Stimulated activated memory B cell treated with anti-CD40 and anti-IgM and Interleukin-4, amounts not matched to agents 10 μg/mL and 1 μg/mL and 100 μg/mL, for 72 hours (primary cell): ENCODE data around the gene DNAJA1.
A peak's percentile ranks its signal among the peaks of the same experiment; 100 is the strongest.

ENCODE experiments used
- ATAC-seq: fragments of 150-1000 bp; cut with Tn5 transposase; 2 replicates; pipeline ENCODE4 v1.10.0; 2021
- H3K27ac Mint-ChIP-seq: one replicate; pipeline ENCODE4 v1.8.0; 2022; ENCODE audit warnings: mild to moderate bottlenecking, mixed read lengths
- H3K27me3 Mint-ChIP-seq: one replicate; pipeline ENCODE4 v1.8.0; 2022; ENCODE audit warnings: mixed read lengths
- H3K36me3 Mint-ChIP-seq: one replicate; pipeline ENCODE4 v1.8.0; 2022; ENCODE audit warnings: mixed read lengths
- H3K4me1 Mint-ChIP-seq: one replicate; pipeline ENCODE4 v1.8.0; 2022; ENCODE audit warnings: mixed read lengths
- H3K4me3 Mint-ChIP-seq: one replicate; pipeline ENCODE4 v1.8.0; 2022; ENCODE audit warnings: mild to moderate bottlenecking, moderate library complexity, mixed read lengths
- H3K9me3 Mint-ChIP-seq: one replicate; pipeline ENCODE4 v1.8.0; 2022; ENCODE audit warnings: mixed read lengths

The DNAJA1 gene

GRCh38 chr9:33019797-33020196, 5.3 kb upstream of the DNAJA1 start:
- H3K4me1 Mint-ChIP-seq = peaks cover 38% of the 10 kb centered on the region
- ATAC-seq = no peak
- H3K36me3 Mint-ChIP-seq = peaks cover 16% of the 10 kb centered on the region
- no peak overlapping the region for H3K27ac Mint-ChIP-seq
- H3K27me3 Mint-ChIP-seq = no peaks in the 10 kb centered on the region
- no peak overlapping the region for H3K4me3 Mint-ChIP-seq
- no peaks in the 10 kb centered on the region for H3K9me3 Mint-ChIP-seq

- H3K27me3 Mint-ChIP-seq = no peaks in the 10 kb centered on the region
- no peak for ATAC-seq
- peak overlapping the region; percentile 48 for H3K27ac Mint-ChIP-seq
- H3K9me3 Mint-ChIP-seq = no peaks in the 10 kb centered on the region
- no peak overlapping the region for H3K4me3 Mint-ChIP-seq
- peaks cover 53% of the 10 kb centered on the region for H3K4me1 Mint-ChIP-seq
- H3K36me3 Mint-ChIP-seq = peaks cover 32% of the 10 kb centered on the region
These were observed 2.8 kb upstream of the DNAJA1 start for GRCh38 chr9:33022303-33022702.

GRCh38 chr9:33022755-33023154, 2.3 kb upstream of the DNAJA1 start:
- H3K27ac Mint-ChIP-seq = no peak overlapping the region
- peak overlapping the region; percentile 54 for H3K4me3 Mint-ChIP-seq
- no peak for ATAC-seq
- H3K27me3 Mint-ChIP-seq = no peaks in the 10 kb centered on the region
- H3K9me3 Mint-ChIP-seq = no peaks in the 10 kb centered on the region
- peaks cover 54% of the 10 kb centered on the region for H3K4me1 Mint-ChIP-seq
- H3K36me3 Mint-ChIP-seq = peaks cover 33% of the 10 kb centered on the region

GRCh38 chr9:33023661-33024060, 1.4 kb upstream of the DNAJA1 start:
- ATAC-seq = no peak
- Mint-ChIP-seq H3K4me3 (peak overlapping the region; percentile 88), H3K9me3 (no peaks in the 10 kb centered on the region), H3K4me1 (peaks cover 63% of the 10 kb centered on the region), H3K27me3 (no peaks in the 10 kb centered on the region), H3K27ac (peak overlapping the region; percentile 90), H3K36me3 (peaks cover 40% of the 10 kb centered on the region)

GRCh38 chr9:33024126-33024965, 727 bp upstream of the DNAJA1 start:
- peaks cover 44% of the 10 kb centered on the region for H3K36me3 Mint-ChIP-seq
- ATAC-seq = peak; percentile 5
- H3K9me3 Mint-ChIP-seq = no peaks in the 10 kb centered on the region

GRCh38 chr9:33025572-33026342, 684 bp downstream of the DNAJA1 start:
- ATAC-seq = peak; percentile 70
- no peaks in the 10 kb centered on the region for H3K27me3 Mint-ChIP-seq

More at GRCh38 chr9:33024126-33024965, 727 bp upstream of the DNAJA1 start:
- Mint-ChIP-seq H3K4me3 (peak overlapping the region; percentile 88), H3K4me1 (peaks cover 68% of the 10 kb centered on the region), H3K27ac (peak overlapping the region; percentile 90), H3K27me3 (no peaks in the 10 kb centered on the region)

GRCh38 chr9:33029231-33029786, 4.2 kb downstream of the DNAJA1 start:
- Mint-ChIP-seq H3K27ac (no peak overlapping the region), H3K27me3 (no peaks in the 10 kb centered on the region), H3K9me3 (no peaks in the 10 kb centered on the region), H3K36me3 (peaks cover 60% of the 10 kb centered on the region), H3K4me3 (no peak overlapping the region), H3K4me1 (peaks cover 32% of the 10 kb centered on the region)
- ATAC-seq = no peak

More at GRCh38 chr9:33025572-33026342, 684 bp downstream of the DNAJA1 start:
- H3K9me3 Mint-ChIP-seq = no peaks in the 10 kb centered on the region
- peak overlapping the region; percentile 88 for H3K4me3 Mint-ChIP-seq
- peaks cover 49% of the 10 kb centered on the region for H3K36me3 Mint-ChIP-seq
- peak overlapping the region; percentile 90 for H3K27ac Mint-ChIP-seq
- H3K4me1 Mint-ChIP-seq = peaks cover 60% of the 10 kb centered on the region

- H3K4me1 Mint-ChIP-seq = peaks cover 31% of the 10 kb centered on the region
These were observed 5.2 kb downstream of the DNAJA1 start for GRCh38 chr9:33030285-33030684.

GRCh38 chr9:33032292-33032691, 7.2 kb downstream of the DNAJA1 start:
- H3K4me1 Mint-ChIP-seq = peaks cover 20% of the 10 kb centered on the region
- H3K27ac Mint-ChIP-seq = no peak overlapping the region

More at GRCh38 chr9:33030285-33030684, 5.2 kb downstream of the DNAJA1 start:
- Mint-ChIP-seq H3K36me3 (peaks cover 70% of the 10 kb centered on the region), H3K27me3 (no peaks in the 10 kb centered on the region), H3K9me3 (no peaks in the 10 kb centered on the region), H3K27ac (no peak overlapping the region), H3K4me3 (no peak overlapping the region)
- no peak for ATAC-seq

GRCh38 chr9:33032865-33033264, 7.8 kb downstream of the DNAJA1 start:
- H3K27me3 Mint-ChIP-seq = no peaks in the 10 kb centered on the region
- peaks cover 18% of the 10 kb centered on the region for H3K4me1 Mint-ChIP-seq
- no peak for ATAC-seq
- H3K9me3 Mint-ChIP-seq = no peaks in the 10 kb centered on the region
- no peak overlapping the region for H3K4me3 Mint-ChIP-seq
- H3K36me3 Mint-ChIP-seq = peaks cover 75% of the 10 kb centered on the region
- H3K27ac Mint-ChIP-seq = no peak overlapping the region

More at GRCh38 chr9:33032292-33032691, 7.2 kb downstream of the DNAJA1 start:
- Mint-ChIP-seq H3K9me3 (no peaks in the 10 kb centered on the region), H3K4me3 (no peak overlapping the region), H3K27me3 (no peaks in the 10 kb centered on the region), H3K36me3 (peaks cover 73% of the 10 kb centered on the region)
- no peak for ATAC-seq

- Mint-ChIP-seq H3K4me1 (peaks cover 22% of the 10 kb centered on the region), H3K4me3 (no peak overlapping the region), H3K27me3 (no peaks in the 10 kb centered on the region), H3K9me3 (no peaks in the 10 kb centered on the region), H3K36me3 (peaks cover 28% of the 10 kb centered on the region), H3K27ac (no peak overlapping the region)
- ATAC-seq = no peak
These were observed 15.8 kb downstream of the DNAJA1 start for GRCh38 chr9:33040792-33041431.

- H3K27ac Mint-ChIP-seq = no peak overlapping the region
- H3K4me1 Mint-ChIP-seq = peaks cover 18% of the 10 kb centered on the region
- no peak for ATAC-seq
- no peaks in the 10 kb centered on the region for H3K9me3 Mint-ChIP-seq
- no peak overlapping the region for H3K4me3 Mint-ChIP-seq
- peaks cover 26% of the 10 kb centered on the region for H3K36me3 Mint-ChIP-seq
- H3K27me3 Mint-ChIP-seq = no peaks in the 10 kb centered on the region
These were observed 16.5 kb downstream of the DNAJA1 start for GRCh38 chr9:33041432-33042188.

GRCh38 chr9:33042473-33042872, 17.4 kb downstream of the DNAJA1 start:
- Mint-ChIP-seq H3K27ac (no peak overlapping the region), H3K9me3 (no peaks in the 10 kb centered on the region)

GRCh38 chr9:33043671-33044070, 18.6 kb downstream of the DNAJA1 start:
- Mint-ChIP-seq H3K4me1 (peaks cover 18% of the 10 kb centered on the region), H3K9me3 (no peaks in the 10 kb centered on the region), H3K27me3 (no peaks in the 10 kb centered on the region), H3K4me3 (peak overlapping the region; percentile 77), H3K27ac (peak overlapping the region; percentile 72), H3K36me3 (peaks cover 27% of the 10 kb centered on the region)
- peak; percentile 15 for ATAC-seq

More at GRCh38 chr9:33042473-33042872, 17.4 kb downstream of the DNAJA1 start:
- Mint-ChIP-seq H3K36me3 (peaks cover 26% of the 10 kb centered on the region), H3K4me1 (peaks cover 18% of the 10 kb centered on the region), H3K27me3 (no peaks in the 10 kb centered on the region), H3K4me3 (no peak overlapping the region)
- no peak for ATAC-seq
